Small intestine (tissue), 7 donors: ENCODE measurements around the gene STIM1. TPM values are rescaled to one million over a fixed set of nuclear protein-coding genes. Genes with fewer than 3 reads are reported as not detected.
A peak's percentile ranks its signal among the peaks of the same experiment; 100 is the strongest.
"Not testable (repeated sequence)": the region's sequence is repeated elsewhere in the genome, so short reads cannot be mapped to it uniquely, and the experiment has no call there.

ENCODE experiments used
- DNase-seq, 2 donors: peaks; one replicate each; pipeline versions ENCODE4 v3.0.0 to v3.0.0-alpha.2; 2013
- FAIRE-seq: peaks from 2 replicates; lab custom pipeline; 2012; peaks lifted over from hg19 to GRCh38; lab: Jason Lieb, UNC
- H3K27ac ChIP-seq, 3 donors: one replicate each; pipeline ENCODE4 v1.5.1; 2013; ENCODE audit warnings: low read length in 2 of 3, mild to moderate bottlenecking in 2 of 3, control low read depth in 1 of 3, inconsistent platforms in 1 of 3, low read depth in 1 of 3, moderate library complexity in 1 of 3
- H3K27me3 ChIP-seq, 3 donors: one replicate each; pipeline ENCODE4 v1.6.1; 2013; ENCODE audit warnings: low read length in 3 of 3, inconsistent platforms in 1 of 3; ENCODE audit not compliant: control insufficient read depth in 3 of 3, insufficient read depth in 3 of 3
- H3K36me3 ChIP-seq, 3 donors: one replicate each; pipeline ENCODE4 v1.6.1; 2013; ENCODE audit warnings: low read length in 3 of 3, inconsistent platforms in 1 of 3, low read depth in 1 of 3, mild to moderate bottlenecking in 1 of 3, moderate library complexity in 1 of 3; ENCODE audit not compliant: control insufficient read depth in 3 of 3, insufficient read depth in 2 of 3
- H3K4me1 ChIP-seq, 3 donors: one replicate each; pipeline ENCODE4 v1.6.1; 2013; ENCODE audit warnings: low read length in 2 of 3, inconsistent platforms in 1 of 3, low read depth in 1 of 3, mild to moderate bottlenecking in 1 of 3, moderate library complexity in 1 of 3; ENCODE audit not compliant: control insufficient read depth in 3 of 3, insufficient read depth in 2 of 3
- H3K4me3 ChIP-seq, 3 donors: one replicate each; pipeline ENCODE4 v1.5.1; 2013; ENCODE audit warnings: low read length in 3 of 3, control low read depth in 1 of 3, inconsistent platforms in 1 of 3, low read depth in 1 of 3, mild to moderate bottlenecking in 1 of 3, moderate library complexity in 1 of 3
- H3K9me3 ChIP-seq, 2 donors: one replicate each; pipeline ENCODE4 v1.6.1; 2013; ENCODE audit warnings: low read depth in 1 of 2, low read length in 1 of 2; ENCODE audit not compliant: control insufficient read depth in 2 of 2, insufficient read depth in 1 of 2
- WGBS, 3 donors: extraction: QIAGEN DNeasy Blood & Tissue Kit; methylation state at CpG; one replicate each; pipeline ENCODE4 v1.1.7; 2013; 5-methylcytosine and 5-hydroxymethylcytosine counted together
- polyA plus RNA-seq, 4 donors: library from polyadenylated mRNA; stranded (reverse) in 3 of 4; unstranded in 1 of 4; fragments of 200-250 nt in 3 of 4; fragments of 120-200 nt in 1 of 4; gene quantifications; one replicate each; pipeline versions ENCODE4 v1.2.1 to v1.2.3, GENCODE V29; 2013
- donor health status: healthy with polysubstance abuse.
- donor health status: control.
- donor health status: control.
- donor health status: Bipolar disorder and iron deficiency.
- donor health status: healthy.

Gene STIM1
- polyA plus RNA-seq, 4 donors = 5.6 to 27.9 (median 11.7) TPM

DNA sequence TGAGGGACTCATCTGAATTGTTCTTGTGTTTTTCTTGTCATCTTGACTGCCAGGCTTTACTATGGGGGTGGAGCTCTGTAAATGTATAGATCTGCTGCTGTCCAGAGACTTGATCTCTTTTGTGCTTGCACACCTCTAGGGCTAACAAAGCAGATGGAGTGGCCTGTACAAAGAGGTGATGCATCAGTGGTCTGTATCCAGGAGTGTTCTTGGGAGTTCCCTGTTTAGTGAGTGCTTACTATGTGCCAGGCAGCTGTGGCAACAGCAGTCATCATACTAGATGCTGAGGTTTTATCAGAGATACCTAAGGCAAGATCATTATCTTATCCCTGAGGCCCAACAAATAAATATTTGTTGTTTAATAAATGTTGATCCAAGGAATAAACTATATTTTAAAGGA lies 33.4 kb downstream of the STIM1 start:
- Histone ChIP-seq H3K9me3 (no peaks in the 10 kb centered on the region), H3K27me3 (no peaks in the 10 kb centered on the region), H3K4me3 (no peak overlapping the region), H3K27ac (no peak overlapping the region), H3K36me3 (peaks cover 0 to 2% (median 0%) of the 10 kb centered on the region in 3 donors), H3K4me1 (peaks cover 0 to 3% (median 0%) of the 10 kb centered on the region in 3 donors)
- FAIRE-seq (no peak), DNase-seq (no peak)

DNA sequence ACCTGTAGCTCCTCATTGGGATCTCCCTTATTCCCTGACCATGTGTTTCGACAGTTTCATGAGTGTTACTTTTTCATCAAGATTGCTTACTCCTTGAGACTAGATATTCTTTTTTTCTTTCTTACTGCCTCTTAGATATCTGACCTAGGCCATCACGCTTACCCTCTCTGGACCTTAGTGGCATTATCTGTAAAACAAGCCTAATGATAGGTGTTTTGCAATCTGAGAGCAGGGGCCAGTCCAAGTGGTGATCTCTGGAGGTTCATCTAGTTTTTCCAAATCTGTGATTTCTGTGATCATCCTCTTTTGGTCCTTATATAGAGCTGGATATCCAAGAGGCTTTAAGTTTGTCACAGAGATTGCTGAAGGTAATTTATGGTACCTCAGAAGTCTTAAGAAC lies 34.5 kb downstream of the STIM1 start:
- H3K9me3 ChIP-seq = no peaks in the 10 kb centered on the region
- no peaks in the 10 kb centered on the region for H3K27me3 ChIP-seq
- H3K4me1 ChIP-seq = peaks cover 0 to 4% (median 3%) of the 10 kb centered on the region in 3 donors
- peaks cover 0 to 2% (median 0%) of the 10 kb centered on the region in 3 donors for H3K36me3 ChIP-seq
- WGBS, 3 donors = 87 to 96% (median 92%) methylated on average over 2 of the region's 2 CpGs
- no peak overlapping the region for H3K4me3 ChIP-seq
- FAIRE-seq (no peak), DNase-seq (no peak)
- H3K27ac ChIP-seq = no peak overlapping the region

- H3K4me1 ChIP-seq = peaks cover 0 to 4% (median 3%) of the 10 kb centered on the region in 3 donors
- WGBS, 3 donors = 74 to 85% (median 80%) methylated on average over 1 of the region's 1 CpG
- no peak for FAIRE-seq
Measured at GRCh38 chr11:3890806-3891205, 35.3 kb downstream of the STIM1 start.

GRCh38 chr11:3891751-3892150 lies 36.3 kb downstream of the STIM1 start:
- Histone ChIP-seq H3K27ac (no peak overlapping the region), H3K36me3 (no peaks in the 10 kb centered on the region), H3K4me1 (peaks cover 0 to 4% (median 3%) of the 10 kb centered on the region in 3 donors), H3K27me3 (no peaks in the 10 kb centered on the region), H3K4me3 (no peak overlapping the region), H3K9me3 (no peaks in the 10 kb centered on the region)
- DNase-seq = no peak
- no peak for FAIRE-seq
- 96 to 100% (median 98%) methylated on average over 1 of the region's 1 CpG for WGBS, 3 donors

More at GRCh38 chr11:3890806-3891205, 35.3 kb downstream of the STIM1 start:
- H3K4me3 ChIP-seq = no peak overlapping the region
- H3K9me3 ChIP-seq = no peaks in the 10 kb centered on the region
- H3K27me3 ChIP-seq = no peaks in the 10 kb centered on the region
- no peaks in the 10 kb centered on the region for H3K36me3 ChIP-seq
- H3K27ac ChIP-seq = no peak overlapping the region
- no peak for DNase-seq

- H3K4me1 ChIP-seq = peaks cover 0 to 4% (median 3%) of the 10 kb centered on the region in 3 donors
- H3K4me3 ChIP-seq = no peak overlapping the region
- H3K36me3 ChIP-seq = no peaks in the 10 kb centered on the region
- DNase-seq = no peak
- WGBS, 3 donors = 97 to 100% (median 98%) methylated on average over 2 of the region's 2 CpGs
- no peak for FAIRE-seq
- no peaks in the 10 kb centered on the region for H3K27me3 ChIP-seq
- no peaks in the 10 kb centered on the region for H3K9me3 ChIP-seq
- H3K27ac ChIP-seq = no peak overlapping the region
Measured at GRCh38 chr11:3892156-3892555, 36.7 kb downstream of the STIM1 start.

DNA sequence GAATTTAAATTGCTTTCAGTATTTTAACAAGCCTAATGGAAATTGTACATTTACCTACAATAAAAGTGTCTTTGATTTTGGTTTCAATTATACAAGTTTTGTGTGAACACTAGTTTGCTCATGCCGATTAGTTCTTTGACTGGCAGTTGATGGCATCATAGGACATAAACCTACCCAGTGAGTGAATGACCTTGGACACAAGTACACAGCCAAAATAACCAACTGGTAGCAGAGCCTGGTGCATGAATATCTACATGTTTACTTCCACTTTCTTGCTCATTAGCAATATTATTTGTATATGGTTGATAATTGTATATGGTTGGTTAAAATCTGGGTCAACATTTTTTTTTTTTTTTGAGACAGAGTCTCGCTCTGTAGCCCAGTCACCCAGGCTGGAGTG lies 37.8 kb downstream of the STIM1 start:
- 86 to 91% (median 89%) methylated on average over 2 of the region's 2 CpGs for WGBS, 3 donors
- DNase-seq (no peak), FAIRE-seq (no peak)
- no peaks in the 10 kb centered on the region for H3K36me3 ChIP-seq
- H3K4me1 ChIP-seq = peaks cover 0 to 4% (median 3%) of the 10 kb centered on the region in 3 donors
- no peaks in the 10 kb centered on the region for H3K27me3 ChIP-seq
- H3K4me3 ChIP-seq = no peak overlapping the region
- no peaks in the 10 kb centered on the region for H3K9me3 ChIP-seq
- no peak overlapping the region for H3K27ac ChIP-seq

DNA sequence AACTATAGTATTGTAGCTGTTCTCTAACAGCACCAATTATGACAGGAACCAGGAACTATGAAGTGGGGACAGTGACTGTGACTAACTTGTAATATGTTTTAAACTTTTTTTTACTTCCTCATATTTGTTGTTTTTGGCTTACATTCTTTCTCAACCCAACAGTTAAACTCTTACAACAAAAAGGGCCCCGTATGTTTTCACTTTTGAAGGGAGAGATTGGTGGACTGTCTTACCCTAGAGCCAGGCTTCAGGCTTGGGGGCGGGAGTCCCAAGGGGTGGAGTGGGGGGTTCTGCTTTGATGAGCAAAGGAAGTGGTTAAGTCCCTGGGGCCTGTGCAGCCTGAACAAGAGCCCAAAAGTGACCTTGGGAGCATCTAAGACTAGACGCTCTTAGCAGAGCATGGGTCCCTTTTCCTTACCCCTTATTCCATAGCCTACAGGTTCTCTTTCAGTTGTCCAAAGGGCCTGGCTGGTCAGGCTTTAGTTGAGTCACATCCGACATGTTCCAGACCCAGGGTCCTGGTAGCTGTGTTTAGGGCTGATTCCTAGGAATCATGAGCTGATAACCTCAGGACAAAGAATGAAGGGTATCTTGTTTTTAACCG lies 38.8 kb downstream of the STIM1 start:
- Histone ChIP-seq H3K4me1 (peaks cover 0 to 4% (median 3%) of the 10 kb centered on the region in 3 donors), H3K27ac (peak overlapping the region in 1 of 3 donors; percentile 70), H3K36me3 (no peaks in the 10 kb centered on the region), H3K9me3 (no peaks in the 10 kb centered on the region), H3K4me3 (no peak overlapping the region), H3K27me3 (no peaks in the 10 kb centered on the region)
- WGBS, 3 donors = 73 to 88% (median 80%) methylated on average over 5 of the region's 5 CpGs
- DNase-seq (no peak), FAIRE-seq (no peak)

GRCh38 chr11:3896644-3897043 lies 41.2 kb downstream of the STIM1 start:
- no peak for DNase-seq
- Histone ChIP-seq H3K9me3 (peaks cover 0 to 2% of the 10 kb centered on the region in 2 donors), H3K27ac (no peak overlapping the region), H3K4me3 (no peak overlapping the region), H3K27me3 (no peaks in the 10 kb centered on the region), H3K4me1 (peaks cover 0 to 4% (median 0%) of the 10 kb centered on the region in 3 donors), H3K36me3 (no peaks in the 10 kb centered on the region)
- WGBS, 3 donors = 93 to 95% (median 93%) methylated on average over 2 of the region's 2 CpGs
- no peak for FAIRE-seq

- H3K27me3 ChIP-seq, FAIRE-seq, H3K36me3 ChIP-seq, H3K4me3 ChIP-seq, H3K9me3 ChIP-seq, H3K27ac ChIP-seq, DNase-seq: not testable (repeated sequence)
- peaks cover 0 to 12% (median 12%) of the 10 kb centered on the region in 3 donors for H3K4me1 ChIP-seq
- 90 to 96% (median 92%) methylated on average over 12 to 19 of the region's 19 CpGs for WGBS, 3 donors
Measured at GRCh38 chr11:3900230-3900629, 44.8 kb downstream of the STIM1 start.
